Measurements from ENCODE around the gene CREBBP. TPM values are rescaled to one million over a fixed set of nuclear protein-coding genes. Genes with fewer than 3 reads are reported as not detected.

The CREBBP gene
- total RNA-seq, 1 donor from 2014 or later, result 53.0 TPM

DNA sequence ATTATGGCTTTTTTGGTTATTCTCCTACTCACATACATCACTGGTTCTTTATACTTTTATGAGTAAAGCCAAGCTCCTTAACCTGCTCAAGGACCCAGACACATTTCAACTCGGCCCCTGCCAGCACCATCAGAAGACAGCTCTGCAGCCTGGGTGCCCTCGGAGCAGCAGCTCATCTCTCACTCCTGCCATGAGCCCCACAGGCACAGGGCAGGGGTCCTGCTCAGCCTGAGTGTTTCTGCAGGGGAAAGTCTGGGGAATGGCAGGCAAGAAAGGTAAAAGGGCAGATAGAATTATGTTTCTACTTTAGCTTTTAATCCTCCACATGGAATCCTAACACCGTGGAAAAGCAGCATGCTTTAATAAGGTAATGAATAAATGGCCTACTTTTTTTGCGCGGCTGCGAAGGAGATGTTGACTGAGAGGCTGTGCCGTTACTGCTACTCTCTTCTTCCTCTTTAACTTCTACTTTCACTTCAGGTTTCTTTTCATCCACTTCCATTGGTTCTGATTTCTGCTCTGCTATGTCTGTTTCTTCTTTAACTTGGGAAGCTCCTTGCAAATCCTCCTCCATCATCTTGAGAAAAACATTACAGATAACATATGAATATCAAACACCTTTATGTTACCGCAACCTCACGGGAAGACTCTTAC, 113.1 kb downstream of the CREBBP start:
- Mint-ChIP-seq H3K27ac (ENCODE audit: unreplicated experiment) (no peak overlapping the region), H3K4me1 (ENCODE audit: low read depth, unreplicated experiment) (no peaks in the 10 kb centered on the region), H3K36me3 (ENCODE audit: low read depth, unreplicated experiment) (peaks cover 24% of the 10 kb centered on the region), H3K9me3 (ENCODE audit: unreplicated experiment) (no peaks in the 10 kb centered on the region), H3K4me3 (ENCODE audit: unreplicated experiment) (no peak overlapping the region), H3K27me3 (ENCODE audit: low read depth, unreplicated experiment) (no peaks in the 10 kb centered on the region)
- Histone ChIP-seq H3K27ac (ENCODE audit: low read depth, low read length) (no peak overlapping the region), H3K4me1 (ENCODE audit: insufficient read depth, low read length) (peaks cover 6% of the 10 kb centered on the region), H3K9ac (ENCODE audit: low read length) (no peak overlapping the region), H3K27me3 (ENCODE audit: insufficient read depth, low read length) (no peaks in the 10 kb centered on the region), H3K79me2 (ENCODE audit: insufficient read depth, low read length) (peaks cover 12% of the 10 kb centered on the region), H3K4me2 (ENCODE audit: low read length) (no peak overlapping the region), H4K20me1 (ENCODE audit: insufficient read depth, low read length) (peaks cover 63% of the 10 kb centered on the region), H3K9me3 (ENCODE audit: insufficient read depth, low read depth, low read length) (no peaks in the 10 kb centered on the region), H3K36me3 (ENCODE audit: insufficient read depth, low read length) (peaks cover 28% of the 10 kb centered on the region), H3K4me3 (ENCODE audit: insufficient read depth, low read depth, low read length) (no peak overlapping the region), H2AFZ (ENCODE audit: low read depth, low read length) (no peak overlapping the region)
- no peak for TF ChIP-seq EZH2 (IDR thresholded peaks at IDR 0.05; ENCODE audit: insufficient read depth, low read length)
- TF ChIP-seq CTCF (IDR thresholded peaks at IDR 0.05; ENCODE audit: insufficient read depth, low read depth, low read length), result no peak
- FAIRE-seq, result no peak
- DNase-seq (ENCODE audit: low read depth), result no peak

DNA sequence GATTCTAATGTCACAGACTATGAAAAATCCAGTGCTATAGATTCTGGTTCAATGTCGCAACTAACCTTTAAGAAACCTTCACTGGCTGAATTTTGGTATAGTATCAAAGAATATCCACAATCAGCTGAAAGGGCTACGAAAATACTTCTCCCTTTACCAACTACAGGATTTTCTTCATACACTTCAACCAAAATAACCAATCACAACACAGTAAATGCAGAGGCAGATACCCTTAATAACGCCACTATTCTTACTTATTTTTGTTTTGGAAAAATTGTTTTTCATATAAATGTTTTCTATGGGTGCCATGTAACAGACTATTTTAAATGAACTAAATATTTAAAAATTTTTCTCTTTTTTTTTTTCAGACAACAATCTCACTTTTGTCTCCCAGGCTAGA, 114.3 kb downstream of the CREBBP start:
- peaks cover 12% of the 10 kb centered on the region for H3K79me2 ChIP-seq (ENCODE audit: insufficient read depth, low read length)
- Mint-ChIP-seq H3K9me3 (ENCODE audit: unreplicated experiment) (no peaks in the 10 kb centered on the region), H3K36me3 (ENCODE audit: low read depth, unreplicated experiment) (peaks cover 25% of the 10 kb centered on the region), H3K27ac (ENCODE audit: unreplicated experiment) (no peak overlapping the region), H3K27me3 (ENCODE audit: low read depth, unreplicated experiment) (no peaks in the 10 kb centered on the region), H3K4me3 (ENCODE audit: unreplicated experiment) (no peak overlapping the region), H3K4me1 (ENCODE audit: low read depth, unreplicated experiment) (no peaks in the 10 kb centered on the region)
- TF ChIP-seq CTCF (IDR thresholded peaks at IDR 0.05; ENCODE audit: insufficient read depth, low read depth, low read length) (no peak), EZH2 (IDR thresholded peaks at IDR 0.05; ENCODE audit: insufficient read depth, low read length) (no peak)
- DNase-seq (ENCODE audit: low read depth) (no peak), FAIRE-seq (no peak)
- no peaks in the 10 kb centered on the region for H3K9me3 ChIP-seq (ENCODE audit: insufficient read depth, low read depth, low read length)
- H2AFZ ChIP-seq (ENCODE audit: low read depth, low read length), result no peak overlapping the region
- no peak overlapping the region for H3K4me2 ChIP-seq (ENCODE audit: low read length)
- peaks cover 32% of the 10 kb centered on the region for H3K36me3 ChIP-seq (ENCODE audit: insufficient read depth, low read length)
- no peaks in the 10 kb centered on the region for H3K4me1 ChIP-seq (ENCODE audit: insufficient read depth, low read length)
- H3K9ac ChIP-seq (ENCODE audit: low read length), result no peak overlapping the region
- no peak overlapping the region for H3K27ac ChIP-seq (ENCODE audit: low read depth, low read length)
- H4K20me1 ChIP-seq (ENCODE audit: insufficient read depth, low read length), result peaks cover 58% of the 10 kb centered on the region
- H3K4me3 ChIP-seq (ENCODE audit: insufficient read depth, low read depth, low read length), result no peak overlapping the region
- no peaks in the 10 kb centered on the region for H3K27me3 ChIP-seq (ENCODE audit: insufficient read depth, low read length)

DNA sequence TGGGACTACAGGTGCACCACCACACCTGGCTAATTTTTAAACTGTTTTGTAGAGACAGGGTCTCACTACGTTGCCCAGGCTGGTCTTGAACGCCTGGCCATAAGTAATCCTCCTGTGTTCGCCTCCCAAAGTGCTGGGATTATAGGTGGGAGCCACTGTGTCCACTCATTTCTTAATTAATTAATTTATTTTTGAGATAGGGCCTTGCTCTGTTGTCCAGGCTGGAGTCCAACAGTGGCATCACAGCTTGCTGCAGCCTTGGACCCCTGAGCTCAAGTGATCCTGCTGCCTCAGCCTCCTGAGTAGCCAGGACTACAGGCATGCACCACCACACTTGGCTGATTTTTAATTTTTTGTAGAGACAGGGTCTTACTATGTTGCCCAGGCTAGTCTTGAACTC, 116.1 kb downstream of the CREBBP start:
- Mint-ChIP-seq H3K4me3 (ENCODE audit: unreplicated experiment) (no peak overlapping the region), H3K27me3 (ENCODE audit: low read depth, unreplicated experiment) (no peaks in the 10 kb centered on the region), H3K4me1 (ENCODE audit: low read depth, unreplicated experiment) (no peaks in the 10 kb centered on the region), H3K36me3 (ENCODE audit: low read depth, unreplicated experiment) (peaks cover 22% of the 10 kb centered on the region), H3K27ac (ENCODE audit: unreplicated experiment) (no peak overlapping the region), H3K9me3 (ENCODE audit: unreplicated experiment) (no peaks in the 10 kb centered on the region)
- Histone ChIP-seq H3K27ac (ENCODE audit: low read depth, low read length) (no peak overlapping the region), H3K4me3 (ENCODE audit: insufficient read depth, low read depth, low read length) (no peak overlapping the region), H3K9ac (ENCODE audit: low read length) (no peak overlapping the region), H3K36me3 (ENCODE audit: insufficient read depth, low read length) (peaks cover 29% of the 10 kb centered on the region), H4K20me1 (ENCODE audit: insufficient read depth, low read length) (peaks cover 60% of the 10 kb centered on the region), H3K4me2 (ENCODE audit: low read length) (no peak overlapping the region), H3K27me3 (ENCODE audit: insufficient read depth, low read length) (no peaks in the 10 kb centered on the region), H3K9me3 (ENCODE audit: insufficient read depth, low read depth, low read length) (no peaks in the 10 kb centered on the region), H3K4me1 (ENCODE audit: insufficient read depth, low read length) (no peaks in the 10 kb centered on the region), H3K79me2 (ENCODE audit: insufficient read depth, low read length) (peaks cover 16% of the 10 kb centered on the region), H2AFZ (ENCODE audit: low read depth, low read length) (no peak overlapping the region)
- no peak for DNase-seq (ENCODE audit: low read depth)
- TF ChIP-seq CTCF (IDR thresholded peaks at IDR 0.05; ENCODE audit: insufficient read depth, low read depth, low read length), result no peak
- TF ChIP-seq EZH2 (IDR thresholded peaks at IDR 0.05; ENCODE audit: insufficient read depth, low read length), result no peak
- no peak for FAIRE-seq

All from astrocyte (in vitro differentiated cells and primary cell).